GM21528 (cell line): ENCODE measurements around the gene CACNA1H.
"Not testable (repeated sequence)": the region's sequence is repeated elsewhere in the genome, so short reads cannot be mapped to it uniquely, and the experiment has no call there.

Experiments
- ATAC-seq: cut with Tn5 transposase; IDR thresholded peaks from one replicate; pipeline ENCODE4 v1.9.1; 2021; ENCODE audit warnings: mild to moderate bottlenecking, moderate library complexity; ENCODE audit not compliant: unreplicated experiment, low FRiP score

CACNA1H gene

DNA sequence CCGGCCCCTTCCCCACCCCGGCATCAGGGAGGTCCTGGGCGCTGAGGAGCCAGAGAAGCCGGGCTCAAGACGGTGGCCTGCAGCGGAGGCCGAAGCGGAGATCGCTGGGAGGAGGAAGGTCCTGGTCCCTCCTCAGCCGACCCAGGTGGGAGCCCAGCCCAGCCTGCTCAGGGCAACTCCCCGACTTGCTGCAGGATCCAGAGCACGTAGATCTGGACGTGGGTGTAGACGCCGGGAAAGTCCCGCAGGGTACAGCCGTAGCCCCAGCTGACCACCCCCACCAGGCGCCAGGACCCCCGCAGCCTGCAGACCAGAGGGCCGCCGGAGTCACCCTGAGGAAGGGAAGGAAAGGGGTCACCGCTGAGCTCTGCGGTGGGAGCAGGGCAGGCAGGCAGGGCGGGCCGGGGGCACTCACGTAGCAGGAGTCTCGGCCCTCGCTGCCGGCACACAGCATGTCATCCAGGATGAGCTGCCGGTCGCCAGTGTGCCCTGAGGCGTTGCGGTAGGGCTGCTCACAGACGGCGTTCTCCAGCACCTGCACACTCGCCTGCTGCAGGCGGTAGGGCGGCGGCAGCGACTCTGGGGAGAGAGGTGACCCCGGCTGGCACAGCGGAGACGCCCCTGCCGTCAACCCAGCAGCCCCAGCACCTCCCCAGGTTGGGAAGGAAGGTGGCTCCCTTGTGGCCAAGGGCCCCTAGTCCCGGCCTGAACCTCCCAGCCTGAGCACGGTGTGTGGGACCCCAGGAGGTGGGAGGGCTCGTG lies 108.4 kb downstream of the CACNA1H start:
- ATAC-seq: no peak

DNA sequence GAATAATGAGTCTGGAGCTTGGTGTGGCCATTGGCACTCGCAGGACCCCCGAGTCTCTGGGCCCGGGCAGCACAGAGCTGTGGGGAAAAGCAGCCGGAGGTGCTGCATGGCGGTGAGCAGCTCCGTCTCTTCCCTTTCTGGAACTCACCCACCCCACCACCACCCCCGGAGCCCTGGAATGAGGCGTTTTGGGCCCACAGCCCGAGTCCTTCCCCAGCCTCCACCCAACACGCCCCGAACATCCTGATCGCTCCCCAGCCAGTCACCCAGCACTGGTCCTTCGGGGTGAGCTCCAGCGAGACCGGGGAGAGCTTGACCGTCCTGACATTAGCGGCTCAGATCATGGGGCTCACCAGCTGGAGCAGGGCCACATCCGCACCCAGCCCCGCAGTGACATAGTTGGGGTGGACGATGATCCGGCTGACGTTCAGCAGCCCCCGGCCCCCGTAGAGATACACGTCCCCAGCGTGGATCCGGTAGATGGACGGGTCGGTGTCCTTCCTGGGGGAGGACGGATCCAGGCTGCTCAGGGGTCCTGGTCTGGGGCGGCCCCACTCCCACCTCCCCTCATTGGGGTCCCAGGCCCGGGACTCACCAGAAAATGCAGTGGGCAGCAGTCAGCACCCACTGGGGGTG lies 109.4 kb downstream of the CACNA1H start:
- no peak for ATAC-seq

DNA sequence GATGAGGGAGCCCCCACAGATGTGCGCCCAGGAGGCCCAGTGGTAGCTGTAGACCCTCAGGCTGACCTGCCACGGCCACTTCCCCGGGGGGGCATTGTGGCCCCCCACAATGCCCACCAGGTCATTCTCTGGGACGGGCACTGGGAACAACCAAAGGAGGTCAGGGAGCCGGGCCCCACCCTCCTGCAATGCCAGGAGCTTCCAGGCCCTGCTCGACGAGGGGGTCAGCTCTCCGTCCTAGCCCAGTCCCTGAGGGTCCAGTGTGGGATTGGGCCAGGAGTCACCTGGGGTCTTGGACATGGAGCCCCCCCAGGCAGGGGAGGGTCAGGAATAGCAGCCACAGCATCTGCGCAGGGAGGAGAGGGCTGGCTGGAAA lies 109.9 kb downstream of the CACNA1H start:
- no peak for ATAC-seq

DNA sequence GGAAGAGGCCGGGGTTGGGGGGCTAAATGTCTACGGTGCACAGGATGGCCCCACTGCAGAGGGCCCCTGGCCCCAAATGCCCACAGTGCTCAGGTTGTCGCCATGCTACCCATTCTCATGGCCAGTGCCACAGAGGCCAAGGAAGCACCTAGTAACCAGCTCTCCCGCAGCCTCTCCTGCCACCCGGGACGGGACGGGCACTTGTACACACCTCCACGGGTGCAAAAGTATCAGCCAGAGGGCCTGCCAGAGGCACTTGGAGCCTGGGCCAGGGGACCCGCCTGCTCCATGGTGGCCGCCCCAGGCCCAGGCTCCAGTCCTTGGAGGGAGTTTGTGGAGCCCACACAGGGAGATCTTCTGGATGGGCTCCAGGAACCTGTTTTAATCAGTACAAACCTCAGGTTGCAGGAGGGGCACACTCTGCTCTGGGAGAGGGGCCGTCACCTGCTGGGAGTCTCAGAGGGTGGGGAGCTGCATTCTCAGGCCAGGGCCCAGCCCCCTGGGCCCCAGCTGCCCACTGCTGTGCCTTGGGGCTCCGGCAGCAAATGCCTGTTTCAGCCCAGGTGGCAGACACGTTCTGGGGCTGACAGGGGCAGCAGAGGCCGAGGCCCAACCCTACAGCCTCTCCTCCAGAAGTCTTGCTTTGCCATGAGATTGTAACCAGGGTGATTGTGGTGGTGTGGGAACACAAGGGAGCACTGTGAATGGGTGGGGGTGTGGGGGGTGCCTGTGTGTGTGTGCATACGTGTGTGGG lies 110.9 kb downstream of the CACNA1H start:
- ATAC-seq: no peak

DNA sequence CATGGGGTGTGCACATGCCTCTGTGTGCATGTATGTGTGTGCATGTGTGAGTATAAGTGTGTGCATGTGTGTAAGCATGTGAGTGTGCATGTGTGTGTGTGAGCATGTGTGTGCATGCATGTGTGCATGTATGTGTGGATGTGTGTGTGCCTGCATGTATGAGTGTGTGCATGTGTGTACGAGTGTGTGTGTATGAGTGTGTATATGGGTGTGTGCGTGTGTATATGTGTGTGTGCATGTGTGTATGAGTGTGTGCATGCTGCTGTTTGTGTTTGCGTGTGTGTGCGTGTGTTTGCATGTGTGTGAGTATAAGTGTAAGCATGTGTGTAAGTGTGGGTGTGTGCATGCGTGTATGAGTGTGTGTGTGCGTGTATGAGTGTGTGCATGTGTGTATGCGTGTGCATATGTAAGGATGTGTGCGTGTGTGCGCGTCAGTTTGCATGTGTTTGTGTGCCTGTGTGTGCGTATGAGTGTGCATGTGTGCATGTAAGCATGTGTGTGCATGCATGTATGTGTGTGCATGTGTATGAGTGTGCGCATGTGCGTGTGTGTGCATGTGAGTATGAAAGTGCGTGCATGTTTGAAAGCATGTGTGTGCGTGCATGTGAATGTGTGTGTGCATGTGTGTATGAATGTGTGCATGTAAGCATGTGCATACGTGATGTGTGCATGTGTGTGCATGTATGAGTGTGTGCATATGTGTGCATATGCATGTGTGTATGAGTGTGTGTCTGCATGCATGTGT lies 111.6 kb downstream of the CACNA1H start:
- no peak for ATAC-seq

DNA sequence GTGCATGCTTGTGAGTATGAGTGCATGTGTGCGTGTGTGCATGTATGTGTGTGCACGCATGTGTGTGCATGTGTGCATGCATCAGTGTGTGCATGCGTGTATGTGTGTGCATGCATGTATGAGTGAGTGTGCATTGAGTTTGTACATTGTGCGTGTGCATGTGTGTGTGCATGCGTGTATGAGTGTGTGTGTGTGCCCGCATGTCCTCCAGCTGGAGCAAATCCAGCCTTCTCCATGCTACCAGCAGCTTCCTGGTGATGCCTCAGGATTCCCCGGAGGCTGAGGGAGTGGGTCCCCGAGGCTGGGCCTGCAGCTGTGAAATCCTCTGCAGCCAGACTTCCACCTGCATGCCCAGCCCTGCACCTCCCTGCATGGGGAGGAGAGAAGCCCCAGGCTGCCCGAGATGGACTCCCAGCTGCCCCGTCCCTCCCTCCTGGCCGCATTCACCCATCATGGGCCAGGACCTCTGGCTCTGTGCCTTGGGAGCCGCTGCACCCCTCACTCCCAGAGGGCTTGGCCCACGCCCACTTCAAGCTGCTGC lies 112.3 kb downstream of the CACNA1H start:
- no peak for ATAC-seq

DNA sequence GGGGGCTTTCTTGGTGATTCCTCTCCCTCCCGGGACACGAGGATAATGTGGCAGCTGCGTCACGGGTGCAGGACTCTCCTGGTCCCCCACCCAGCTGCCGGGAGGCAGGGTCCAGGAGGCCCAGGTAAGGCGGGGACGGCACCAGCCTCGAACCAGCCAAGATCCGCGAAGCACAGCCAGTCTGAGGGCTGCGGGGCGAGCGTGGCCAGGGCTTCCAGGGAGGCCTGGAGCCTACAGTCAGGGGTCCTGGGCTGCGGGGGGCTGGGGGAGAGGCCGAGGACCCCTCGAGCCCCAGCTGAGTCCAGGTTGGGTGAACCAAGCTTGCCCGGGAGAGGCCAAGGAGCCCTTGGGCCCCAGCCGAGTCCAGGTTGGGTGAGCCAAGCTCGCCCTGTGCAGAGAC lies 112.9 kb downstream of the CACNA1H start:
- ATAC-seq: no peak

DNA sequence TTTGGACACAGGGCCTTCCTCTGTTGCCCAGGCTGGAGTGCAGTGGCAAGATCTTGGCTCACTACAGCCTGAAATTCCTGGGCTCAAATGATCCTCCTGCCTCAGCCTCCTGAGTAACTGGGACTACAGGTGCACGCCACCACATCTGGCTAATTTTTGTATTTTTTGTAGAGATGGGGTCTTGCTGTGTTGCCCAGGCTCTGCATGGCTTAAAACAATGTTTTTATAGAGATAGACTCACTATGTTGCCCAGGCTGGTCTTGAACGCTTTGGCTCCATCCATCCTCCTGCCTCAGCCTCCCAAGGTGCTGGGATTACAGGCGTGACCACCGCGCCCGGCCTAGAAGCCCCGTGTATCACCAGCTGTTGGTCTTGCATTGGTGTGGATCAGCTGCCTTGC lies 116.5 kb downstream of the CACNA1H start:
- ATAC-seq: not testable (repeated sequence)

DNA sequence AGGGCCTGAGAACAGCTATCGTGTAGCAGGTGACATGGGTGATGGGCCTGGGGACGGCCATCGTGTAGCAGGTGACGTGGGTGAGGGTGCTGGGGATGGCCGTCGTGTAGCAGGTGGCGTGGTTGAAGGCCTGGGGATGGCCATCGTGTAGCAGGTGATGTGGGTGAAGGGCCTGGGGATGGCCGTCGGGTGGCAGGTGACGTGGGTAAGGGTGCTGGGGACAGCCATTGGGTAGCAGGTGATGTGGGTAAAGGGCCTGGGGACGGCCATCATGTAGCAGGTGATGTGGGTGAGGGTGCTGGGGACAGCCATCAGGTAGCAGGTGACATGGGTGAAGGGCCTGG lies 118.4 kb downstream of the CACNA1H start:
- no peak for ATAC-seq
